GM23338 (cell line): ENCODE results near the gene GPR153. TPM values are rescaled to one million over a fixed set of nuclear protein-coding genes. Genes with fewer than 3 reads are reported as not detected.

ENCODE experiments used
- ATAC-seq: fragments of 200-7000 bp; cut with Tn5 transposase; 3 replicates; pipeline ENCODE4 v1.9.1; 2020
- DNase-seq: peaks from one replicate; pipeline ENCODE4 v3.0.0-alpha.2; 2015; ENCODE audit warnings: low spot score
- H2AFZ ChIP-seq: fragments of 200-600 bp; sonication (generic); 2 replicates; pipeline ENCODE4 v1.8.0; 2016; ENCODE audit warnings: antibody characterized with exemption, mild to moderate bottlenecking, moderate library complexity
- H3F3A ChIP-seq: fragments of 200-600 bp; sonication (generic); replicated peaks from 2 replicates; pipeline ENCODE4 v1.8.0; 2017; ENCODE audit warnings: antibody characterized with exemption, mixed run types, low read depth
- H3K27ac ChIP-seq: fragments of 200-600 bp; sonication (generic); 2 replicates; pipeline ENCODE4 v1.6.1; 2016; ENCODE audit warnings: low read depth
- H3K27me3 ChIP-seq: fragments of 200-600 bp; sonication (generic); 2 replicates; pipeline ENCODE4 v1.8.0; 2016; ENCODE audit warnings: mild to moderate bottlenecking, mixed run types, moderate library complexity; ENCODE audit not compliant: insufficient read depth
- H3K36me3 ChIP-seq: fragments of 200-600 bp; sonication (generic); 2 replicates; pipeline ENCODE4 v1.8.0; 2016; ENCODE audit warnings: mild to moderate bottlenecking; ENCODE audit not compliant: insufficient read depth
- H3K4me1 ChIP-seq: fragments of 200-600 bp; sonication (generic); 2 replicates; pipeline ENCODE4 v1.8.0; 2016; ENCODE audit warnings: mild to moderate bottlenecking, moderate library complexity; ENCODE audit not compliant: insufficient read depth
- H3K4me2 ChIP-seq: fragments of 200-600 bp; sonication (generic); 2 replicates; pipeline ENCODE4 v1.7.1; 2017; ENCODE audit warnings: mixed run types
- H3K4me3 ChIP-seq: fragments of 200-600 bp; sonication (generic); 2 replicates; pipeline ENCODE4 v1.6.1; 2016; ENCODE audit warnings: mixed run types
- H3K79me2 ChIP-seq: fragments of 200-600 bp; sonication (generic); replicated peaks from 2 replicates; pipeline ENCODE4 v1.8.0; 2017; ENCODE audit warnings: mild to moderate bottlenecking; ENCODE audit not compliant: insufficient read depth
- H3K9me2 ChIP-seq: fragments of 200-600 bp; sonication (generic); 2 replicates; pipeline ENCODE4 v1.8.0; 2017; ENCODE audit not compliant: insufficient read depth
- H4K20me1 ChIP-seq: fragments of 200-600 bp; sonication (generic); replicated peaks from 2 replicates; pipeline ENCODE4 v1.8.0; 2017; ENCODE audit warnings: mild to moderate bottlenecking; ENCODE audit not compliant: insufficient read depth
- H3K27ac Mint-ChIP-seq: 2 replicates; pipeline ENCODE4 v1.8.0; 2020; ENCODE audit warnings: inconsistent platforms, mild to moderate bottlenecking, moderate library complexity, mixed read lengths
- H3K27me3 Mint-ChIP-seq: 3 replicates; pipeline ENCODE4 v1.8.0; 2022; ENCODE audit warnings: low read depth, mild to moderate bottlenecking, moderate library complexity, mixed read lengths, inconsistent platforms; ENCODE audit not compliant: insufficient read depth, poor library complexity
- H3K36me3 Mint-ChIP-seq: 3 replicates; pipeline ENCODE4 v1.8.0; 2021; ENCODE audit warnings: low read depth, mild to moderate bottlenecking, inconsistent platforms, moderate library complexity, mixed read lengths
- H3K4me1 Mint-ChIP-seq: 3 replicates; pipeline ENCODE4 v1.8.0; 2020; ENCODE audit warnings: mild to moderate bottlenecking, inconsistent platforms, mixed read lengths
- H3K4me3 Mint-ChIP-seq: 3 replicates; pipeline ENCODE4 v1.8.0; 2021; ENCODE audit warnings: moderate library complexity, mild to moderate bottlenecking, inconsistent platforms, mixed read lengths
- H3K9me3 Mint-ChIP-seq: 3 replicates; pipeline ENCODE4 v1.8.0; 2020; ENCODE audit warnings: moderate library complexity, mild to moderate bottlenecking, inconsistent platforms, mixed read lengths
- CREB1 ChIP-seq: fragments of 250-450 bp; sonication (Bioruptor Pico); IDR thresholded peaks from 2 replicates; pipeline ENCODE4 v1.5.0; 2020; ENCODE audit warnings: low read depth, mild to moderate bottlenecking, moderate library complexity
- CTCF ChIP-seq, 2 experiments: fragments of 200-600 bp in 1 of 2; sonication (generic) in 1 of 2; conservative IDR thresholded peaks; 2 replicates each; pipeline versions ENCODE4 v1.5.1 to v1.6.1; 2016 to 2017; ENCODE audit warnings: antibody characterized with exemption in 2 of 2, low read depth in 2 of 2, mild to moderate bottlenecking in 2 of 2, moderate library complexity in 1 of 2
- EZH2 ChIP-seq: fragments of 200-600 bp; sonication (generic); IDR thresholded peaks from one replicate; pipeline ENCODE4 v1.8.0; 2017; ENCODE audit warnings: antibody characterized with exemption, mild to moderate bottlenecking, low read depth; ENCODE audit not compliant: unreplicated experiment
- EZH2phosphoT487 ChIP-seq: fragments of 200-600 bp; sonication (generic); IDR thresholded peaks from one replicate; pipeline ENCODE4 v1.8.1; 2018; ENCODE audit warnings: antibody characterized with exemption; ENCODE audit not compliant: unreplicated experiment
- REST ChIP-seq: IDR thresholded peaks from one replicate; pipeline ENCODE4 v1.6.1; 2018; ENCODE audit warnings: antibody characterized with exemption; ENCODE audit not compliant: unreplicated experiment
- STAT1 ChIP-seq: IDR thresholded peaks from one replicate; pipeline ENCODE4 v1.6.1; 2016; ENCODE audit warnings: antibody characterized with exemption; ENCODE audit not compliant: unreplicated experiment
- ZNF331 ChIP-seq: fragments of 250-450 bp; sonication (Bioruptor Pico); IDR thresholded peaks from 2 replicates; pipeline ENCODE4 v1.5.0; 2020; ENCODE audit warnings: low read depth, mild to moderate bottlenecking, moderate library complexity
- ZNF462 ChIP-seq: fragments of 250-450 bp; sonication (Bioruptor Pico); IDR thresholded peaks from 2 replicates; pipeline ENCODE4 v1.5.0; 2020; ENCODE audit warnings: mild to moderate bottlenecking, moderate library complexity
- polyA plus RNA-seq: library from polyadenylated mRNA; unstranded; fragments of >200 nt; fragmentation: Nextera tagmentation; extraction: Ambion mirVana; gene quantifications from 2 replicates; pipeline ENCODE4 v1.2.1, GENCODE V29; 2016
- total RNA-seq: library from RNA; depleted of rRNA; stranded (reverse); fragments of >200 nt; shearing (Covaris generic); gene quantifications from 2 replicates; pipeline ENCODE4 v1.2.3, GENCODE V29; 2014

The GPR153 gene
- total and polyA plus RNA-seq, 2 experiments from 2014 or later = 1.3 to 9.0 TPM

- H3K4me1 ChIP-seq = peaks cover 5% of the 10 kb centered on the region; the same call in 1 of the 2 replicates
- no peak overlapping the region for H3K27ac Mint-ChIP-seq
Observed at GRCh38 chr1:6271554-6271953, 10.7 kb upstream of the GPR153 start.

GRCh38 chr1:6271006-6271405, 10.1 kb upstream of the GPR153 start:
- H2AFZ ChIP-seq = no peak overlapping the region
- H4K20me1 ChIP-seq = no peaks in the 10 kb centered on the region; the same call in 1 of the 2 replicates
- peaks cover 5% of the 10 kb centered on the region; the same call in 1 of the 2 replicates for H3K4me1 ChIP-seq
- no peak overlapping the region for H3K4me2 ChIP-seq
- ATAC-seq (no peak), DNase-seq (no peak)
- H3K27ac Mint-ChIP-seq = no peak overlapping the region
- peaks cover 5% of the 10 kb centered on the region; the same call in 1 of the 2 replicates for H3F3A ChIP-seq
- no peak overlapping the region for H3K4me3 Mint-ChIP-seq
- H3K9me2 ChIP-seq = no peaks in the 10 kb centered on the region
- H3K36me3 Mint-ChIP-seq = no peaks in the 10 kb centered on the region
- H3K4me1 Mint-ChIP-seq = peaks cover 23% of the 10 kb centered on the region
- no peaks in the 10 kb centered on the region for H3K27me3 ChIP-seq
- H3K4me3 ChIP-seq = no peak overlapping the region
- H3K27me3 Mint-ChIP-seq = peaks cover 13% of the 10 kb centered on the region
- no peaks in the 10 kb centered on the region for H3K79me2 ChIP-seq
- H3K36me3 ChIP-seq = no peaks in the 10 kb centered on the region
- no peaks in the 10 kb centered on the region for H3K9me3 Mint-ChIP-seq
- 0 out of 2 replicates have a peak overlapping the region, but pooled peaks have one; percentile 14 for H3K27ac ChIP-seq
- TF ChIP-seq STAT1 (no peak), CREB1 (CRISPR knock-in tag) (no peak), EZH2phosphoT487 (no peak), ZNF331 (CRISPR knock-in tag) (no peak), ZNF462 (no peak), REST (no peak)

More at GRCh38 chr1:6271554-6271953, 10.7 kb upstream of the GPR153 start:
- Histone ChIP-seq H3K79me2 (no peaks in the 10 kb centered on the region), H3K4me3 (no peak overlapping the region), H2AFZ (no peak overlapping the region), H3K9me2 (no peaks in the 10 kb centered on the region), H4K20me1 (no peaks in the 10 kb centered on the region; the same call in 1 of the 2 replicates), H3K36me3 (no peaks in the 10 kb centered on the region), H3K27me3 (no peaks in the 10 kb centered on the region), H3F3A (0 out of 2 replicates have a peak, but pooled peaks cover 5% of the 10 kb centered on the region), H3K4me2 (no peak overlapping the region), H3K27ac (no peak overlapping the region)
- no peak overlapping the region for H3K4me3 Mint-ChIP-seq
- TF ChIP-seq EZH2 (no peak), CTCF (conservative IDR thresholded peaks at IDR 0.05; ENCODE audit: low read depth in 2 of 2) (no peak)
- no peak for DNase-seq
- no peak for ATAC-seq
- peaks cover 17% of the 10 kb centered on the region for H3K27me3 Mint-ChIP-seq
- no peaks in the 10 kb centered on the region for H3K9me3 Mint-ChIP-seq
- H3K36me3 Mint-ChIP-seq = no peaks in the 10 kb centered on the region
- peaks cover 28% of the 10 kb centered on the region for H3K4me1 Mint-ChIP-seq
